OCI-LY7 (cell line): Measurements from ENCODE around the gene MRPL53.

ENCODE experiments used
- CTCF ChIP-seq: fragments of 200-600 bp; sonication (generic); conservative IDR thresholded peaks from 2 replicates; pipeline ENCODE4 v1.5.1; 2014; ENCODE audit warnings: mild to moderate bottlenecking, antibody characterized with exemption, low read length, moderate library complexity, mixed read lengths
- EZH2phosphoT487 ChIP-seq: fragments of 200-600 bp; sonication (generic); IDR thresholded peaks from 2 replicates; pipeline ENCODE4 v1.6.1; 2018; ENCODE audit warnings: low read depth, borderline replicate concordance, mild to moderate bottlenecking, mixed run types, antibody characterized with exemption, low read length, moderate library complexity, mixed read lengths

GRCh38 chr2:74462054-74462785, 10.3 kb downstream of the MRPL53 start:
- TF ChIP-seq CTCF (no peak), EZH2phosphoT487 (no peak)
